H9 (cell line): Measurements from ENCODE around the gene ELMO2. TPM values are rescaled to one million over a fixed set of nuclear protein-coding genes. Genes with fewer than 3 reads are reported as not detected.

Experiments
- DNase-seq: peaks from one replicate; pipeline ENCODE4 v3.0.0-alpha.2; 2017
- H2AFZ ChIP-seq: one replicate; pipeline ENCODE4 v1.6.1; 2013; ENCODE audit warnings: mild to moderate bottlenecking, low read length, control low read depth, moderate library complexity
- H2AK5ac ChIP-seq: 2 replicates; pipeline ENCODE4 v1.6.1; 2013; ENCODE audit warnings: low read length, control low read depth, mixed read lengths; ENCODE audit not compliant: insufficient read length
- H2BK120ac ChIP-seq: one replicate; pipeline ENCODE4 v1.6.1; 2013; ENCODE audit warnings: low read depth, mild to moderate bottlenecking, low read length, control low read depth, inconsistent platforms; ENCODE audit not compliant: poor library complexity, severe bottlenecking
- H2BK12ac ChIP-seq: 2 replicates; pipeline ENCODE4 v1.6.1; 2013; ENCODE audit warnings: low read length, control low read depth, mixed read lengths, low read depth; ENCODE audit not compliant: insufficient read length
- H2BK15ac ChIP-seq: 2 replicates; pipeline ENCODE4 v1.6.1; 2013; ENCODE audit warnings: low read depth, low read length, control low read depth
- H2BK20ac ChIP-seq: one replicate; pipeline ENCODE4 v1.6.1; 2013; ENCODE audit warnings: low read depth, mild to moderate bottlenecking, low read length, control low read depth, inconsistent platforms; ENCODE audit not compliant: poor library complexity, severe bottlenecking
- H2BK5ac ChIP-seq: 2 replicates; pipeline ENCODE4 v1.6.1; 2013; ENCODE audit warnings: low read length, control low read depth, mixed read lengths; ENCODE audit not compliant: insufficient read length
- H3K14ac ChIP-seq: 2 replicates; pipeline ENCODE4 v1.6.1; 2013; ENCODE audit warnings: low read length, control low read depth; ENCODE audit not compliant: insufficient read depth
- H3K18ac ChIP-seq: 2 replicates; pipeline ENCODE4 v1.6.1; 2013; ENCODE audit warnings: low read depth, mild to moderate bottlenecking, mixed read lengths, low read length, control low read depth; ENCODE audit not compliant: insufficient read length
- H3K23ac ChIP-seq: 2 replicates; pipeline ENCODE4 v1.6.1; 2013; ENCODE audit warnings: low read length, control low read depth, mixed read lengths, low read depth; ENCODE audit not compliant: insufficient read length
- H3K23me2 ChIP-seq: 2 replicates; pipeline ENCODE4 v1.6.1; 2013; ENCODE audit warnings: low read depth, mild to moderate bottlenecking, mixed read lengths, low read length, control low read depth; ENCODE audit not compliant: insufficient read length, poor library complexity, severe bottlenecking
- H3K27ac ChIP-seq: 2 replicates; pipeline ENCODE4 v1.5.1; 2013; ENCODE audit warnings: low read length, control low read depth, mixed read lengths, low read depth; ENCODE audit not compliant: insufficient read length
- H3K27me3 ChIP-seq: 2 replicates; pipeline ENCODE4 v1.6.1; 2013; ENCODE audit warnings: low read length, control low read depth, inconsistent platforms; ENCODE audit not compliant: insufficient read depth
- H3K4ac ChIP-seq: 2 replicates; pipeline ENCODE4 v1.6.1; 2013; ENCODE audit warnings: low read depth, mild to moderate bottlenecking, control low read depth, inconsistent platforms, low read length, moderate library complexity
- H3K4me1 ChIP-seq: 2 replicates; pipeline ENCODE4 v1.6.1; 2013; ENCODE audit warnings: low read length, control low read depth, inconsistent platforms; ENCODE audit not compliant: insufficient read depth
- H3K4me2 ChIP-seq: 2 replicates; pipeline ENCODE4 v1.6.1; 2013; ENCODE audit warnings: low read length, control low read depth, mixed read lengths; ENCODE audit not compliant: insufficient read length, insufficient read depth
- H3K56ac ChIP-seq: 2 replicates; pipeline ENCODE4 v1.6.1; 2013; ENCODE audit warnings: low read depth, mild to moderate bottlenecking, mixed read lengths, low read length, control low read depth; ENCODE audit not compliant: insufficient read length
- H3K79me1 ChIP-seq: 2 replicates; pipeline ENCODE4 v1.6.1; 2013; ENCODE audit warnings: low read depth, mild to moderate bottlenecking, moderate library complexity, low read length, control low read depth, inconsistent platforms; ENCODE audit not compliant: insufficient read depth, poor library complexity, severe bottlenecking
- H3K79me2 ChIP-seq: 2 replicates; pipeline ENCODE4 v1.6.1; 2013; ENCODE audit warnings: low read length, control low read depth, inconsistent platforms; ENCODE audit not compliant: insufficient read depth
- H3K9ac ChIP-seq: 2 replicates; pipeline ENCODE4 v1.6.1; 2013; ENCODE audit warnings: low read length, control low read depth, mixed read lengths; ENCODE audit not compliant: insufficient read length; ENCODE audit errors: extremely low read depth
- H3K9me3 ChIP-seq: one replicate; pipeline ENCODE4 v1.6.1; 2013; ENCODE audit warnings: low read depth, low read length, inconsistent platforms; ENCODE audit not compliant: control insufficient read depth
- H3T11ph ChIP-seq: one replicate; pipeline ENCODE4 v1.6.1; 2013; ENCODE audit warnings: mild to moderate bottlenecking, low read length, control low read depth, inconsistent platforms
- H4K20me1 ChIP-seq: one replicate; pipeline ENCODE4 v1.6.1; 2013; ENCODE audit not compliant: control insufficient read depth, insufficient read length, insufficient read depth
- H4K5ac ChIP-seq: 2 replicates; pipeline ENCODE4 v1.6.1; 2013; ENCODE audit warnings: low read depth, mild to moderate bottlenecking, mixed read lengths, low read length, control low read depth; ENCODE audit not compliant: insufficient read length
- H4K8ac ChIP-seq: replicated peaks from 2 replicates; pipeline ENCODE4 v1.6.1; 2013; ENCODE audit warnings: low read length, control low read depth, mixed read lengths, low read depth; ENCODE audit not compliant: insufficient read length
- H4K91ac ChIP-seq: 2 replicates; pipeline ENCODE4 v1.6.1; 2013; ENCODE audit warnings: low read depth, mild to moderate bottlenecking, moderate library complexity, mixed read lengths, low read length, control low read depth; ENCODE audit not compliant: insufficient read length
- H3K27ac Mint-ChIP-seq, 3 experiments: 2 replicates in 2 of 3; 3 replicates in 1 of 3; pipeline ENCODE4 v1.8.0; 2020 to 2021; ENCODE audit warnings: mixed read lengths in 3 of 3, mild to moderate bottlenecking in 1 of 3, moderate library complexity in 1 of 3
- H3K27me3 Mint-ChIP-seq: 2 replicates; pipeline ENCODE4 v1.8.0; 2021; ENCODE audit warnings: low read depth, mild to moderate bottlenecking, moderate library complexity, mixed read lengths
- H3K36me3 Mint-ChIP-seq, 3 experiments: 2 replicates in 2 of 3; 3 replicates in 1 of 3; pipeline ENCODE4 v1.8.0; 2020 to 2021; ENCODE audit warnings: low read depth in 3 of 3, mixed read lengths in 3 of 3; ENCODE audit not compliant: insufficient read depth in 1 of 3
- H3K4me1 Mint-ChIP-seq, 2 experiments: 2 replicates each; pipeline ENCODE4 v1.8.0; 2020; ENCODE audit warnings: mixed read lengths in 2 of 2
- H3K4me3 Mint-ChIP-seq, 2 experiments: 2 replicates in 1 of 2; 3 replicates in 1 of 2; pipeline ENCODE4 v1.8.0; 2020 to 2021; ENCODE audit warnings: mild to moderate bottlenecking in 2 of 2, mixed read lengths in 2 of 2, moderate library complexity in 1 of 2
- H3K9me3 Mint-ChIP-seq, 2 experiments: 2 replicates in 1 of 2; 3 replicates in 1 of 2; pipeline ENCODE4 v1.8.0; 2020; ENCODE audit warnings: mild to moderate bottlenecking in 2 of 2, mixed read lengths in 2 of 2, moderate library complexity in 1 of 2
- CTCF ChIP-seq: fragments of 200-600 bp; sonication (generic); conservative IDR thresholded peaks from 3 replicates; pipeline ENCODE4 v1.8.0; 2021; ENCODE audit warnings: antibody characterized with exemption, mild to moderate bottlenecking
- WGBS: extraction: QIAGEN DNeasy Blood & Tissue Kit; methylation state at CpG from one replicate; pipeline ENCODE4 v1.1.7; 2013; ENCODE audit warnings: missing lambda C conversion rate, low lambda C conversion rate, mixed read lengths; ENCODE audit not compliant: insufficient read length; ENCODE audit errors: extremely low coverage; 5-methylcytosine and 5-hydroxymethylcytosine counted together
- total RNA-seq: library from RNA; stranded (reverse); gene quantifications from 2 replicates; pipeline ENCODE4 v1.2.1, GENCODE V29; 2021

ELMO2 gene
- total RNA-seq, 1 experiment from 2014 or later = 32.5 TPM

GRCh38 chr20:46393967-46394366 is 12.4 kb downstream of the ELMO2 start:
- TF ChIP-seq CTCF = no peak
- Histone ChIP-seq H3K56ac (no peak overlapping the region), H2AFZ (no peak overlapping the region), H3K79me1 (peaks cover 4% of the 10 kb centered on the region), H2BK120ac (no peak overlapping the region), H2AK5ac (no peak overlapping the region), H3K23ac (no peak overlapping the region), H2BK12ac (no peak overlapping the region), H2BK20ac (no peak overlapping the region), H2BK5ac (no peak overlapping the region), H4K91ac (no peak overlapping the region), H3K4me2 (no peak overlapping the region), H3K9me3 (no peaks in the 10 kb centered on the region), H3K9ac (no peak overlapping the region), H2BK15ac (no peak overlapping the region), H4K8ac (no peak overlapping the region), H3K4me1 (no peaks in the 10 kb centered on the region), H4K20me1 (no peaks in the 10 kb centered on the region), H3K23me2 (no peaks in the 10 kb centered on the region), H3K79me2 (no peaks in the 10 kb centered on the region), H4K5ac (no peak overlapping the region), H3K18ac (no peak overlapping the region), H3K27ac (no peak overlapping the region), H3K4ac (no peak overlapping the region), H3K27me3 (no peaks in the 10 kb centered on the region), H3K14ac (no peak overlapping the region), H3T11ph (no peak overlapping the region)
- peaks cover 7 to 60% (median 51%) of the 10 kb centered on the region in 3 experiments; a peak in 5 of 7 replicates for H3K36me3 Mint-ChIP-seq
- no peaks in the 10 kb centered on the region for H3K4me1 Mint-ChIP-seq
- no peaks in the 10 kb centered on the region for H3K27me3 Mint-ChIP-seq
- H3K9me3 Mint-ChIP-seq = no peaks in the 10 kb centered on the region
- no CpG with 5 or more reads among the region's 6 CpGs for WGBS
- DNase-seq = no peak
- H3K4me3 Mint-ChIP-seq = no peak overlapping the region
- H3K27ac Mint-ChIP-seq = no peak overlapping the region
